Measurements from ENCODE around the gene FSTL5.

FSTL5 gene

GRCh38 chr4:161663844-161664243 is 500.0 kb downstream of the FSTL5 start:
- ATAC-seq, result no peak
- Mint-ChIP-seq H3K4me3 (no peak overlapping the region), H3K27me3 (no peaks in the 10 kb centered on the region), H3K27ac (no peak overlapping the region), H3K9me3 (no peaks in the 10 kb centered on the region), H3K4me1 (no peaks in the 10 kb centered on the region)
- no peak for DNase-seq

- Mint-ChIP-seq H3K9me3 (no peaks in the 10 kb centered on the region), H3K4me1 (no peaks in the 10 kb centered on the region), H3K27ac (no peak overlapping the region), H3K4me3 (no peak overlapping the region), H3K27me3 (no peaks in the 10 kb centered on the region)
- ATAC-seq (no peak), DNase-seq (no peak)
Measured at GRCh38 chr4:161658676-161659075, 505.1 kb downstream of the FSTL5 start.

- Mint-ChIP-seq H3K4me3 (no peak overlapping the region), H3K27me3 (no peaks in the 10 kb centered on the region), H3K27ac (no peak overlapping the region), H3K9me3 (no peaks in the 10 kb centered on the region), H3K4me1 (no peaks in the 10 kb centered on the region)
- DNase-seq (no peak), ATAC-seq (no peak)
Measured at GRCh38 chr4:161657616-161658015, 506.2 kb downstream of the FSTL5 start.

- no peaks in the 10 kb centered on the region for H3K27me3 Mint-ChIP-seq
- ATAC-seq, result no peak
- no peaks in the 10 kb centered on the region for H3K9me3 Mint-ChIP-seq
- no peak overlapping the region for H3K27ac Mint-ChIP-seq
- no peaks in the 10 kb centered on the region for H3K4me1 Mint-ChIP-seq
- no peak overlapping the region for H3K4me3 Mint-ChIP-seq
- DNase-seq, result no peak
Measured at GRCh38 chr4:161656594-161656993, 507.2 kb downstream of the FSTL5 start.

GRCh38 chr4:161655148-161655547 is 508.7 kb downstream of the FSTL5 start:
- Mint-ChIP-seq H3K27me3 (no peaks in the 10 kb centered on the region), H3K4me3 (no peak overlapping the region), H3K27ac (no peak overlapping the region), H3K4me1 (no peaks in the 10 kb centered on the region), H3K9me3 (no peaks in the 10 kb centered on the region)
- ATAC-seq (no peak), DNase-seq (no peak)

- Mint-ChIP-seq H3K4me1 (no peaks in the 10 kb centered on the region), H3K27ac (no peak overlapping the region), H3K4me3 (no peak overlapping the region), H3K27me3 (no peaks in the 10 kb centered on the region), H3K9me3 (peaks cover 0 to 6% of the 10 kb centered on the region in 2 donors)
- no peak for ATAC-seq
- no peak for DNase-seq
Measured at GRCh38 chr4:161653697-161654096, 510.1 kb downstream of the FSTL5 start.

- DNase-seq (no peak), ATAC-seq (no peak)
- H3K27me3 Mint-ChIP-seq, result no peaks in the 10 kb centered on the region
- H3K9me3 Mint-ChIP-seq, result peaks cover 0 to 6% of the 10 kb centered on the region in 2 donors
- no peaks in the 10 kb centered on the region for H3K4me1 Mint-ChIP-seq
- no peak overlapping the region for H3K27ac Mint-ChIP-seq
- H3K4me3 Mint-ChIP-seq, result no peak overlapping the region
Measured at GRCh38 chr4:161651586-161651985, 512.2 kb downstream of the FSTL5 start.

- Mint-ChIP-seq H3K4me1 (no peaks in the 10 kb centered on the region), H3K4me3 (no peak overlapping the region), H3K27ac (no peak overlapping the region), H3K27me3 (no peaks in the 10 kb centered on the region), H3K9me3 (peaks cover 0 to 6% of the 10 kb centered on the region in 2 donors)
- ATAC-seq (no peak), DNase-seq (no peak)
Measured at GRCh38 chr4:161650812-161651211, 513.0 kb downstream of the FSTL5 start.

- H3K4me1 Mint-ChIP-seq, result no peaks in the 10 kb centered on the region
Measured at GRCh38 chr4:161647757-161648156, 516.0 kb downstream of the FSTL5 start.

GRCh38 chr4:161642708-161643107 is 521.1 kb downstream of the FSTL5 start:
- Mint-ChIP-seq H3K9me3 (peaks cover 0 to 13% of the 10 kb centered on the region in 2 donors), H3K27ac (no peak overlapping the region), H3K4me1 (no peaks in the 10 kb centered on the region), H3K4me3 (no peak overlapping the region), H3K27me3 (no peaks in the 10 kb centered on the region)
- DNase-seq, result no peak
- ATAC-seq, result no peak

More at GRCh38 chr4:161647757-161648156, 516.0 kb downstream of the FSTL5 start:
- DNase-seq (no peak), ATAC-seq (no peak)
- no peak overlapping the region for H3K4me3 Mint-ChIP-seq
- H3K9me3 Mint-ChIP-seq, result peaks cover 0 to 10% of the 10 kb centered on the region in 2 donors
- no peak overlapping the region for H3K27ac Mint-ChIP-seq
- no peaks in the 10 kb centered on the region for H3K27me3 Mint-ChIP-seq

- Mint-ChIP-seq H3K9me3 (peaks cover 0 to 5% of the 10 kb centered on the region in 2 donors), H3K27ac (no peak overlapping the region), H3K4me1 (no peaks in the 10 kb centered on the region), H3K4me3 (no peak overlapping the region), H3K27me3 (no peaks in the 10 kb centered on the region)
- no peak for ATAC-seq
- DNase-seq, result no peak
Measured at GRCh38 chr4:161629694-161630441, 533.9 kb downstream of the FSTL5 start.

- Mint-ChIP-seq H3K4me1 (no peaks in the 10 kb centered on the region), H3K4me3 (no peak overlapping the region), H3K9me3 (peaks cover 0 to 4% of the 10 kb centered on the region in 2 donors), H3K27me3 (no peaks in the 10 kb centered on the region), H3K27ac (no peak overlapping the region)
- ATAC-seq, result no peak
- DNase-seq, result no peak
Measured at GRCh38 chr4:161604516-161605300, 559.1 kb downstream of the FSTL5 start.

GRCh38 chr4:161601011-161601410 is 562.8 kb downstream of the FSTL5 start:
- no peak overlapping the region for H3K4me3 Mint-ChIP-seq
- no peak for DNase-seq
- no peak for ATAC-seq
- H3K4me1 Mint-ChIP-seq, result no peaks in the 10 kb centered on the region
- no peaks in the 10 kb centered on the region for H3K27me3 Mint-ChIP-seq
- H3K27ac Mint-ChIP-seq, result no peak overlapping the region
- peaks cover 0 to 4% of the 10 kb centered on the region in 2 donors for H3K9me3 Mint-ChIP-seq

GRCh38 chr4:161595230-161595771 is 568.5 kb downstream of the FSTL5 start:
- H3K27ac Mint-ChIP-seq, result no peak overlapping the region
- H3K4me1 Mint-ChIP-seq, result no peaks in the 10 kb centered on the region
- H3K27me3 Mint-ChIP-seq, result no peaks in the 10 kb centered on the region
- H3K4me3 Mint-ChIP-seq, result no peak overlapping the region
- DNase-seq (no peak), ATAC-seq (no peak)
- H3K9me3 Mint-ChIP-seq, result peaks cover 0 to 6% of the 10 kb centered on the region in 2 donors

- H3K4me1 Mint-ChIP-seq, result no peaks in the 10 kb centered on the region
- DNase-seq (no peak), ATAC-seq (no peak)
- H3K27ac Mint-ChIP-seq, result no peak overlapping the region
- H3K27me3 Mint-ChIP-seq, result no peaks in the 10 kb centered on the region
- H3K9me3 Mint-ChIP-seq, result peaks cover 6 to 9% of the 10 kb centered on the region in 2 donors
- no peak overlapping the region for H3K4me3 Mint-ChIP-seq
Measured at GRCh38 chr4:161585011-161585410, 578.8 kb downstream of the FSTL5 start.

- Mint-ChIP-seq H3K27ac (no peak overlapping the region), H3K9me3 (peaks cover 0 to 9% of the 10 kb centered on the region in 2 donors), H3K4me1 (no peaks in the 10 kb centered on the region), H3K27me3 (no peaks in the 10 kb centered on the region), H3K4me3 (no peak overlapping the region)
- DNase-seq, result no peak
- no peak for ATAC-seq
Measured at GRCh38 chr4:161583549-161583948, 580.3 kb downstream of the FSTL5 start.
